Effector CD4-positive, alpha-beta T cell (primary cell): ENCODE results near the gene ADGRE1.

ENCODE experiments used
- DNase-seq: peaks from one replicate; pipeline ENCODE4 v3.0.0-alpha.2; 2020

ADGRE1 gene

DNA sequence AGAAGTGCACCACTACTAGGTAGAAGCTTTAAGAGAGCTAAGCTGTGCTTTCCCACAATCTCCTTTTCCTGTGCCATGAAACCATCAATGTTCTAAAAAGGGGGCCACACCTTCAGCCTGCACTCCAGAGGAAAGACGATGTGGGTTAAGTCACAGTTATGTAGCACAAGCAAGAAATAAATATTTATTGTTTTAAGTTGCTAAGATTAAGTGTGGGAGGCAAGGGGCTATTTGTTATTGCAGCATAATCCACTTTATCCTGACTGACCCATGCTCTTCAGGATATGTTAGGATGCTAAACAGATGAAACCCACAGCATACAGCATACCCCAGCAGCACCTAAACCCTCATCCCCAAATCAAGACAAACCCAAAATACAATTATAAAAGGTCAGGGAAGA, 69.2 kb downstream of the ADGRE1 start:
- DNase-seq = no peak

GRCh38 chr19:6958791-6959190, 71.4 kb downstream of the ADGRE1 start:
- no peak for DNase-seq

- no peak for DNase-seq
These were observed 76.0 kb downstream of the ADGRE1 start for GRCh38 chr19:6963244-6963852.

GRCh38 chr19:6963937-6964336, 76.6 kb downstream of the ADGRE1 start:
- DNase-seq = peak; percentile 8

DNA sequence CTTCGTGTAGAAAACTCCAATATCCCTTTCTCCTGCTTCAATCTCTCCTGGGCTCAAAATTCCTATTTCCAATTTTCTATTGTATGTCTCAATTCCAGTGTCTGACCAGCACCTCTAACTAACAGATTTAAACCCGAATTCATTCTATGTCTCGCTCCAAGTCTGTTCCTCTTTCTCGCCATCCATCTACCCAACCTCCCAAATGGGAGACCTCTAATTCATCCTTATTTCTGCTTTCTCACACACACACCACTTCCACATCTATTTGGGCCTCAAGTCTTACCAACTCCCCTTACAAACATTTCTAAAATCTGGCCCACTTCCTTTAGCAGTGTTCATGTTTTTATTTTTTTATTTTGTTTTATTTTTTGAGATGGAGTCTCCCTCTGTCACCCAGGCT, 80.6 kb downstream of the ADGRE1 start:
- DNase-seq = no peak

DNA sequence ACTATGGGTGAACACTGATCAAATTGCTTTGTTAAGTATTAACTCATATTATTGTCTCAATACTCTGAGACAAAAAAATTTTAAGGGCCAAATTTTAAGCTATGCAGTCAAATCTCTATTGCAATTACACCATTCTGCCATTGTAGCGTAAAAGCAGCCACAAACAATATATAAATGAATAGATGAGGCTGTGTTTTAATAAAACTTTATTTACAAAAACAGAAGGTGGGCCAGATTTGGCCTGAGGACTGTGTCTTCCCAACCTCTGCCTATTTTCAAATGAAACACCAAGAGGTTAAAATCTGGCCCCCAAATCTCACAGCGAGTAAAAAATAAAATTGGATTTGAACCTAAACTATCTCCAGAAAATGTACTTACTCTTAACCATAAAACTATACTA, 82.1 kb downstream of the ADGRE1 start:
- no peak for DNase-seq

DNA sequence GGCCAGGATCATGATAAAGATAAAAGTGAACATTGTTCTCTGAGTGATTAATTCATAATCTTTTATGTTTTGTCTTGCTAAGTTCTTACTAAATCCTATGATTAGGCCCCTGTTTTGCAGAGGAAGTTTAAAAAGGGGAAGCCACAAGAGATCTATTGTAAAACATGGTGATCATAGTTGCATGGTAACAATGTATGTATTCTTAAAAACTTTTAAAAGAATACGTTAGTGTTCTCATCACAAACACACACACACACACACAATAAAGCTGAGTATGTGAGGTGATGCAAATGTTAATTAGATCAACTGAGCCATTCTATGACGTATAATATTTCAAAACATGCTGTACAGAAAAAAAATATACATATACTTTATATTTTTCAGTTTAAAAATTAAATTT, 82.6 kb downstream of the ADGRE1 start:
- no peak for DNase-seq

DNA sequence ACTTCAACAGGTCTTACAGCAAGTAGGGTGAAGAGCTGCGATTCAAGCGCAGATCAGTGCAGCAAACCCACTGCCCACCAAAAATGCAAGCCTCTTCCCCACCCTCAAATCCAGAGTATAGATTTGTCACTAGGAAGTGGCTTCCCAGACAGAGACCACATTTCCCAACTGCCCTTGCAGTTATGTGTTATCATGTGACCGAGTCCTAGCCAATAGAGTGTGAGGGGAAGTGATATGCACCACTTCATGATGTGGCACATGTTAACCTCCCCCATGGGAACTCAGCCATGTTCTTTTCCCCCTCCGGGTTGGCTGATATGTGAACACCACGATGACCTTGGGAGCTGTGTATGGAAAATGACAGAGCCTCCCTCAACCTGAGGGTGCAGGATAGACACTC, 83.1 kb downstream of the ADGRE1 start:
- DNase-seq = no peak

GRCh38 chr19:6971366-6971765, 84.0 kb downstream of the ADGRE1 start:
- no peak for DNase-seq

- no peak for DNase-seq
These were observed 88.8 kb downstream of the ADGRE1 start for GRCh38 chr19:6976197-6976596.

DNA sequence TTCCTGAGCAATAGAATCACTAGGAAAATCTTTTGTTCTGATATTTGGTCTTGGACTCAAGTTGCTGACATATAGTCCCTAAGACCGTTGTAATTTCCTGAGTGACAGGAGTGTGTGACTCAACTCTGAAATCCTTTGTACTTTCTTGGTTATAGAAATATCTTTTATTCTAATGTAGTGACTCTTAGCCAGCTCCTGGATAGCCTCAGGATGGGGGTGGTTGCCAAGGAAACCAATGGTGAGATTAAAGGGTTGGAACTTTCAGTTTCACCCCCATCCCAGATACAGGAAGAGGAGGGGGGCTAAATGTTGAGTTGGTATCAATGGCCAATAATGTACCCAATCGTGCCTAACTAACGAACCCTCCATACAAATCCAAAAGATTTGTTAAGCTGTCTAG, 92.0 kb downstream of the ADGRE1 start:
- no peak for DNase-seq

DNA sequence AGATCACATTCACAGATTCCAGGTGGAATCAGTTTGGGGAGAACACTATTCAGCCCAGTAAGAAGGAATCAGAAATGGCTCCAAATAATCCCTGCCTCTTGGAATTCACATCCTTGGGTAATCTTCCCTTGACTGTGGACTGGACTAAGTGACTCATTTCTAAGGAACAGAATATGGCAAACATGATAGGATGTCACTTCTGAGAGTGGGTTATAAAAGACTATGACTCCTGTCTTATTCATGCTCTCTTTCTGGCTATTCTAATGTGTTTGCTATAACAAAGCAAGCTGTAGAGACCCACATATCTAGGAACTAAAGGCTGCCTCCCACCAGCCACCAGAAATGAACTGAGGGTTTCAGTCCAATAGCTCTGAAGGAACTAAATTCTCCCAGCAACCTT, 96.1 kb downstream of the ADGRE1 start:
- no peak for DNase-seq

GRCh38 chr19:6987850-6988249, 100.5 kb downstream of the ADGRE1 start:
- no peak for DNase-seq

DNA sequence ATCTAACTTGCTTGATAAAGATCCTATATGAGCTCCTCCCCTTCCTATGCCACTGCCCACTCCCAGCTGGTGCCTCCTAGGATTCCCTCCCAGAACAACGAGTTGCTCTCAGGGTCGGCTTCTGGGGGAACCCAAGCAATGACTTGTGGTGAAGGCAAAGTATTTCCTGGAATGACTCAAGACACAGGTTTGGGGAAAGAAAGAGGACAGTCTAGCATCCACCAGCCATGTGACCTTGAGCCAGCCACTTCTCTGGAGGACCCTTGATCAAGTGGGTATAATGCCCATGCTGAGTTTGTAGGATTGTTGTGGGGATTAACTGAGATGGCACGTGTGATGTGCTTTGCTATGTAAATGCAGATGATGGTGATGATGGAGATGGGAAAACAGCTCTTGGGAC, 100.9 kb downstream of the ADGRE1 start:
- DNase-seq = no peak
